Endothelial cell of umbilical vein (primary cell): ENCODE data around the gene UBASH3B. TPM values are rescaled to one million over a fixed set of nuclear protein-coding genes. Genes with fewer than 3 reads are reported as not detected.

ENCODE experiments used
- BruUV-seq: library from RNA; stranded (reverse); fragments of 400-500 nt; replicated peaks from 2 replicates; lab custom pipeline; 2021; lab: Mats Ljungman, UMichigan
- CTCF ChIA-PET: fragments of 300-600, 350-600 bp; sonication (Branson Sonifier 250); formaldehyde crosslinking; loops from one replicate; lab custom pipeline; 2021; ENCODE audit warnings: antibody characterized with exemption, inconsistent platforms; lab: Charles Lee
- POLR2A ChIA-PET: fragments of 300-600, 350-600 bp; sonication (Branson Sonifier 250); formaldehyde crosslinking; loops from one replicate; lab custom pipeline; 2021; ENCODE audit warnings: antibody characterized with exemption, inconsistent platforms; lab: Charles Lee
- DNase-seq: peaks from one replicate; pipeline ENCODE4 v3.0.0-alpha.2; 2011; ENCODE audit warnings: low read depth, low spot score
- FAIRE-seq: peaks from 2 replicates; lab custom pipeline; 2011; peaks lifted over from hg19 to GRCh38; lab: Jason Lieb, UNC
- H2AFZ ChIP-seq: 2 replicates; pipeline ENCODE4 v1.6.0; 2012; ENCODE audit warnings: low read depth, low read length, control low read depth, inconsistent platforms
- H3K27ac ChIP-seq: 2 replicates; pipeline ENCODE4 v1.5.1; 2011; ENCODE audit warnings: low read depth, mild to moderate bottlenecking, control low read depth, low read length, moderate library complexity; ENCODE audit not compliant: insufficient read depth
- H3K27me3 ChIP-seq, 2 experiments: 2 replicates each; pipeline versions ENCODE4 v1.6.0 to v1.6.1; 2011; ENCODE audit warnings: low read length in 2 of 2, mixed read lengths in 1 of 2; ENCODE audit not compliant: control insufficient read depth in 2 of 2, insufficient read depth in 2 of 2
- H3K36me3 ChIP-seq, 2 experiments: 2 replicates in 1 of 2; 3 replicates in 1 of 2; pipeline ENCODE4 v1.5.1; 2011; ENCODE audit warnings: low read length in 2 of 2, mild to moderate bottlenecking in 1 of 2, moderate library complexity in 1 of 2; ENCODE audit not compliant: control insufficient read depth in 2 of 2, insufficient read depth in 2 of 2; ENCODE audit errors: extremely low read depth in 1 of 2
- H3K4me1 ChIP-seq: 3 replicates; pipeline ENCODE4 v1.5.1; 2011; ENCODE audit warnings: mild to moderate bottlenecking, low read length; ENCODE audit not compliant: control insufficient read depth, insufficient read depth; ENCODE audit errors: extremely low read depth
- H3K4me2 ChIP-seq: 2 replicates; pipeline ENCODE4 v1.6.1; 2011; ENCODE audit warnings: low read length, control low read depth, mixed read lengths; ENCODE audit not compliant: insufficient read depth
- H3K4me3 ChIP-seq, 3 experiments: fragments of 200-600 bp in 1 of 3; sonication (generic), shearing (Covaris generic) in 1 of 3; replicated peaks in 1 of 3; 2 replicates each; pipeline ENCODE4 v1.5.1; 2011 to 2016; ENCODE audit warnings: control low read depth in 3 of 3, low read length in 3 of 3, mild to moderate bottlenecking in 2 of 3, inconsistent platforms in 1 of 3, low read depth in 1 of 3, moderate library complexity in 1 of 3; ENCODE audit not compliant: insufficient read depth in 1 of 3
- H3K79me2 ChIP-seq: 2 replicates; pipeline ENCODE4 v1.6.0; 2012; ENCODE audit warnings: low read length, inconsistent platforms; ENCODE audit not compliant: control insufficient read depth, insufficient read depth
- H3K9ac ChIP-seq: replicated peaks from 2 replicates; pipeline ENCODE3; 2011; ENCODE audit warnings: low read length, control low read depth; ENCODE audit not compliant: insufficient read depth; ENCODE audit errors: extremely low read depth
- H3K9me1 ChIP-seq: replicated peaks from 3 replicates; pipeline ENCODE4 v1.6.0; 2011; ENCODE audit warnings: mild to moderate bottlenecking, low read length; ENCODE audit not compliant: control insufficient read depth, insufficient read depth; ENCODE audit errors: extremely low read depth
- H3K9me3 ChIP-seq: replicated peaks from 2 replicates; pipeline ENCODE4 v1.5.1; 2012; ENCODE audit warnings: low read length, inconsistent platforms; ENCODE audit not compliant: control insufficient read depth, insufficient read depth
- H4K20me1 ChIP-seq: replicated peaks from 2 replicates; pipeline ENCODE3; 2011; ENCODE audit warnings: mild to moderate bottlenecking, low read length; ENCODE audit not compliant: control insufficient read depth, insufficient read depth; ENCODE audit errors: extremely low read depth
- CTCF ChIP-seq, 2 donors: IDR thresholded peaks; 1 replicate in 1 of 2; 2 replicates in 1 of 2; pipeline ENCODE4 v1.5.1; 2011; ENCODE audit warnings: low read length in 2 of 2, mild to moderate bottlenecking in 2 of 2, moderate library complexity in 2 of 2, control low read depth in 1 of 2, inconsistent platforms in 1 of 2, low read depth in 1 of 2; ENCODE audit not compliant: insufficient read depth in 1 of 2; ENCODE audit errors: extremely low read depth in 1 of 2
- EZH2 ChIP-seq: IDR thresholded peaks from 2 replicates; pipeline ENCODE4 v1.6.1; 2012; ENCODE audit warnings: borderline replicate concordance, low read depth, mild to moderate bottlenecking, moderate library complexity, low read length, inconsistent platforms; ENCODE audit not compliant: severe bottlenecking
- FOS ChIP-seq: IDR thresholded peaks from 2 replicates; pipeline ENCODE4 v1.6.1; 2011; ENCODE audit warnings: mild to moderate bottlenecking, low read length, moderate library complexity, borderline replicate concordance; ENCODE audit not compliant: insufficient read depth
- GATA2 ChIP-seq: IDR thresholded peaks from 2 replicates; pipeline ENCODE4 v1.7.0; 2011; ENCODE audit warnings: low read depth, mild to moderate bottlenecking, moderate library complexity, mixed read lengths, low read length; ENCODE audit not compliant: insufficient read length, insufficient read depth
- JUN ChIP-seq: IDR thresholded peaks from 2 replicates; pipeline ENCODE4 v1.6.1; 2011; ENCODE audit warnings: borderline replicate concordance, low read depth; ENCODE audit not compliant: insufficient read length, insufficient read depth
- MAX ChIP-seq: IDR thresholded peaks from 2 replicates; pipeline ENCODE4 v1.6.1; 2011; ENCODE audit not compliant: insufficient read depth, insufficient read length
- MYC ChIP-seq: IDR thresholded peaks from one replicate; pipeline ENCODE4 v1.6.1; 2011; ENCODE audit warnings: mild to moderate bottlenecking, low read depth, low read length
- POLR2A ChIP-seq: IDR thresholded peaks from 2 replicates; pipeline ENCODE4 v1.6.1; 2012; ENCODE audit warnings: low read depth, mild to moderate bottlenecking, control low read depth, low read length
- POLR2AphosphoS5 ChIP-seq: IDR thresholded peaks from 2 replicates; pipeline ENCODE4 v1.6.1; 2012; ENCODE audit warnings: low read depth, mild to moderate bottlenecking, control low read depth, low read length, moderate library complexity; ENCODE audit not compliant: insufficient read depth
- dilution Hi-C: fragments of 300-500 bp; cut with MboI; formaldehyde crosslinking; loops from one replicate; pipeline ENCODE4 v1.15.0; 2019; ENCODE audit warnings: low sequenced_read_pairs; ENCODE audit not compliant: extremely low pct_ligation_motif_present
- intact Hi-C: fragments of 100-400 bp; cut with micrococcal nuclease; formaldehyde crosslinking; loops from one replicate; pipeline ENCODE4 v1.10.0; 2022
- polyA plus RNA-seq, 4 experiments: library from polyadenylated mRNA; depleted of rRNA in 3 of 4; stranded (reverse) in 3 of 4; unstranded in 1 of 4; fragments of >200 nt; gene quantifications; 2 replicates each; pipeline versions ENCODE4 v1.2.1 to v1.2.3, GENCODE V29; 2011 to 2012; ENCODE audit warnings: missing spikeins in 1 of 4
- total RNA-seq: library from RNA; stranded (reverse); gene quantifications from 2 replicates; pipeline ENCODE4 v1.2.3, GENCODE V29; 2021

Gene UBASH3B
- total and polyA plus RNA-seq, 2 donors (not counting 3 experiments of a cell fraction or from before 2014, with no cell fraction given), result 23.7 to 38.1 TPM

- ChIA-PET POLR2A (no interaction called here), CTCF (interaction anchor here (1.3 to 1.6 kb wide), 3 partner anchors 8 to 98 kb away, joined by 3 read pairs; no protein-coding TSS in a partner anchor)
- no peak for TF ChIP-seq POLR2AphosphoS5
- TF ChIP-seq POLR2A, result no peak
- TF ChIP-seq MYC, result no peak
- TF ChIP-seq FOS, result no peak
- no peak for TF ChIP-seq EZH2
- no peak for TF ChIP-seq CTCF (IDR thresholded peaks at IDR 0.05; ENCODE audit: extremely low read depth in 1 of 2, insufficient read depth in 1 of 2, low read depth in 1 of 2, low read length in 2 of 2)
- TF ChIP-seq JUN, result no peak
- TF ChIP-seq MAX, result no peak
- no peak for TF ChIP-seq GATA2
- no peaks in the 10 kb centered on the region for H3K36me3 ChIP-seq
- DNase-seq, result no peak
- no peaks in the 10 kb centered on the region for H3K27me3 ChIP-seq
- no peaks in the 10 kb centered on the region for H4K20me1 ChIP-seq
- intact Hi-C loops, result no loop called here
- H3K9me3 ChIP-seq, result no peaks in the 10 kb centered on the region
- H3K9me1 ChIP-seq, result no peaks in the 10 kb centered on the region
- no peak overlapping the region for H3K4me2 ChIP-seq
- no peak overlapping the region for H3K4me3 ChIP-seq
- dilution Hi-C loops, result no loop called here
- no peak overlapping the region for H3K27ac ChIP-seq
- H3K4me1 ChIP-seq, result no peaks in the 10 kb centered on the region
- no peak overlapping the region for H3K9ac ChIP-seq
- no peak for FAIRE-seq
- no peak overlapping the region for H2AFZ ChIP-seq
- H3K79me2 ChIP-seq, result peaks cover 6% of the 10 kb centered on the region
- no TSS peak for BruUV-seq
Measured at GRCh38 chr11:122682464-122682863, 26.9 kb downstream of the UBASH3B start.
